B cell (primary cell): ENCODE data around the gene TRERF1. TPM values are rescaled to one million over a fixed set of nuclear protein-coding genes. Genes with fewer than 3 reads are reported as not detected.

ENCODE experiments used
- ATAC-seq: fragments of 200-7000 bp; cut with Tn5 transposase; one replicate; pipeline ENCODE4 v1.10.0; 2021; ENCODE audit warnings: low read depth, mild to moderate bottlenecking, moderate number of reproducible peaks, moderate library complexity
- CTCF ChIA-PET: fragments of 350-600 bp; sonication (Branson Sonifier 250); formaldehyde crosslinking; loops from one replicate; lab custom pipeline; 2021; ENCODE audit warnings: antibody characterized with exemption, inconsistent platforms; lab: Charles Lee
- POLR2A ChIA-PET: fragments of 350-600 bp; sonication (Branson Sonifier 250); formaldehyde crosslinking; loops from one replicate; lab custom pipeline; 2021; ENCODE audit warnings: antibody characterized with exemption; lab: Charles Lee
- DNase-seq: peaks from one replicate; pipeline ENCODE4 v3.0.0; 2013
- H2AFZ ChIP-seq: 2 replicates; pipeline ENCODE4 v1.6.1; 2012; ENCODE audit warnings: mild to moderate bottlenecking, low read depth, low read length; ENCODE audit not compliant: insufficient read depth, poor library complexity, severe bottlenecking
- H3K27ac ChIP-seq, 2 donors: 1 replicate in 1 of 2; 2 replicates in 1 of 2; pipeline ENCODE4 v1.5.1; 2012 to 2013; ENCODE audit warnings: low read length in 2 of 2, mild to moderate bottlenecking in 2 of 2, moderate library complexity in 1 of 2
- H3K27me3 ChIP-seq, 4 experiments: fragments of 200-600 bp in 1 of 4; sonication (generic) in 1 of 4; replicated peaks in 1 of 4; 1 replicate in 2 of 4; 2 replicates in 2 of 4; pipeline versions ENCODE4 v1.6.1 to v1.7.0; 2013 to 2016; ENCODE audit warnings: low read length in 3 of 4, mild to moderate bottlenecking in 2 of 4, mixed read lengths in 1 of 4, moderate library complexity in 1 of 4; ENCODE audit not compliant: insufficient read depth in 4 of 4, control insufficient read depth in 3 of 4; ENCODE audit errors: control extremely low read depth in 1 of 4
- H3K36me3 ChIP-seq, 2 experiments: replicated peaks in 1 of 2; 1 replicate in 1 of 2; 2 replicates in 1 of 2; pipeline versions ENCODE4 v1.6.1 to v1.7.1; 2013; ENCODE audit warnings: low read length in 1 of 2; ENCODE audit not compliant: insufficient read depth in 2 of 2, control insufficient read depth in 1 of 2; ENCODE audit errors: control extremely low read depth in 1 of 2, extremely low read depth in 1 of 2
- H3K4me1 ChIP-seq, 2 donors: fragments of 200-600 bp in 1 of 2; sonication (generic) in 1 of 2; 1 replicate in 1 of 2; 2 replicates in 1 of 2; pipeline versions ENCODE4 v1.5.1 to v1.6.1; 2013 to 2017; ENCODE audit warnings: low read length in 2 of 2; ENCODE audit not compliant: control insufficient read depth in 2 of 2, insufficient read depth in 2 of 2
- H3K4me2 ChIP-seq: replicated peaks from 2 replicates; pipeline ENCODE3; 2012; ENCODE audit warnings: mild to moderate bottlenecking, low read depth, low read length; ENCODE audit not compliant: poor library complexity, severe bottlenecking
- H3K4me3 ChIP-seq, 5 experiments: fragments of 200-600 bp in 1 of 5; sonication (generic) in 1 of 5; 1 replicate in 3 of 5; 2 replicates in 2 of 5; pipeline versions ENCODE4 v1.5.1 to v1.7.0; 2011 to 2016; ENCODE audit warnings: low read length in 4 of 5, mild to moderate bottlenecking in 4 of 5, low read depth in 2 of 5, control low read depth in 1 of 5, moderate library complexity in 1 of 5; ENCODE audit not compliant: insufficient read depth in 1 of 5; ENCODE audit errors: control extremely low read depth in 1 of 5, extremely low read depth in 1 of 5
- H3K79me2 ChIP-seq: fragments of 200-600 bp; sonication (generic); one replicate; pipeline ENCODE4 v1.6.0; 2016; ENCODE audit warnings: low read length; ENCODE audit not compliant: control insufficient read depth, insufficient read depth
- H3K9ac ChIP-seq: fragments of 200-600 bp; sonication (generic); 2 replicates; pipeline ENCODE4 v1.6.1; 2017; ENCODE audit warnings: mild to moderate bottlenecking, low read length, moderate library complexity
- H3K9me3 ChIP-seq, 3 donors: one replicate each; pipeline versions ENCODE4 v1.6.1 to v1.7.1; 2013; ENCODE audit warnings: low read length in 2 of 3; ENCODE audit not compliant: control insufficient read depth in 2 of 3, insufficient read depth in 1 of 3; ENCODE audit errors: control extremely low read depth in 1 of 3
- H4K20me1 ChIP-seq: 2 replicates; pipeline ENCODE4 v1.6.0; 2012; ENCODE audit warnings: mild to moderate bottlenecking, low read length; ENCODE audit not compliant: insufficient read depth, control insufficient read depth, poor library complexity, severe bottlenecking
- H3K27ac Mint-ChIP-seq: one replicate; pipeline ENCODE4 v1.8.0; 2021; ENCODE audit warnings: mixed read lengths
- H3K27me3 Mint-ChIP-seq: one replicate; pipeline ENCODE4 v1.8.0; 2021; ENCODE audit warnings: mixed read lengths
- H3K4me1 Mint-ChIP-seq: one replicate; pipeline ENCODE4 v1.8.0; 2021; ENCODE audit warnings: mixed read lengths
- H3K4me3 Mint-ChIP-seq: one replicate; pipeline ENCODE4 v1.8.0; 2021; ENCODE audit warnings: mixed read lengths
- H3K9me3 Mint-ChIP-seq: one replicate; pipeline ENCODE4 v1.8.0; 2022; ENCODE audit warnings: mixed read lengths; ENCODE audit not compliant: insufficient read depth
- CTCF ChIP-seq: fragments of 200-600 bp; IDR thresholded peaks from one replicate; pipeline ENCODE4 v1.8.0; 2022; ENCODE audit warnings: antibody characterized with exemption, mild to moderate bottlenecking
- EZH2 ChIP-seq: IDR thresholded peaks from 2 replicates; pipeline ENCODE4 v1.6.1; 2012; ENCODE audit warnings: borderline replicate concordance, low read depth, mild to moderate bottlenecking, moderate library complexity, low read length; ENCODE audit not compliant: insufficient read depth, poor library complexity, severe bottlenecking
- WGBS: methylation state at CpG from one replicate; pipeline ENCODE4 v1.1.5; 2013; ENCODE audit warnings: missing lambda C conversion rate; ENCODE audit not compliant: insufficient coverage; 5-methylcytosine and 5-hydroxymethylcytosine counted together
- intact Hi-C: fragments of 100-400 bp; cut with micrococcal nuclease; formaldehyde crosslinking; loops from one replicate; pipeline ENCODE4 v1.10.0; 2022
- polyA plus RNA-seq: library from polyadenylated mRNA; depleted of rRNA; stranded (reverse); fragments of >200 nt; gene quantifications from 2 replicates; pipeline ENCODE4 v1.2.3, GENCODE V29; 2012
- total RNA-seq, 2 donors: library from RNA; stranded (reverse); fragments of 120-200 nt in 1 of 2; gene quantifications; 1 replicate in 1 of 2; 2 replicates in 1 of 2; pipeline versions ENCODE4 v1.2.3 to v1.2.4, GENCODE V29; 2013 to 2022

The TRERF1 gene
- total and polyA plus RNA-seq, 2 donors (not counting 1 experiment from before 2014, with no cell fraction given) = 3.5 to 6.7 TPM

- POLR2A ChIA-PET = no interaction called here
- WGBS = 50% methylated on average over 2 of the region's 4 CpGs
- H3K36me3 ChIP-seq = no peaks in the 10 kb centered on the region
- H2AFZ ChIP-seq = no peak overlapping the region
- no peaks in the 10 kb centered on the region for H3K79me2 ChIP-seq
- H3K9me3 ChIP-seq = no peaks in the 10 kb centered on the region
- no peaks in the 10 kb centered on the region for H3K27me3 ChIP-seq
- TF ChIP-seq EZH2 (no peak), CTCF (no peak)
- Mint-ChIP-seq H3K27ac (peak overlapping the region; percentile 21), H3K27me3 (peaks cover 2% of the 10 kb centered on the region), H3K4me1 (peaks cover 25% of the 10 kb centered on the region), H3K4me3 (peak overlapping the region; percentile 2), H3K9me3 (no peaks in the 10 kb centered on the region)
- peaks cover 0 to 8% of the 10 kb centered on the region in 2 donors for H3K4me1 ChIP-seq
- DNase-seq = no peak
- intact Hi-C loops = no loop called here
- CTCF ChIA-PET = no interaction called here
- H4K20me1 ChIP-seq = no peaks in the 10 kb centered on the region
- ATAC-seq = peak; percentile 47
- no peak overlapping the region for H3K4me3 ChIP-seq
- H3K9ac ChIP-seq = no peak overlapping the region
- no peak overlapping the region for H3K4me2 ChIP-seq
- no peak overlapping the region for H3K27ac ChIP-seq
Observed at GRCh38 chr6:42380228-42380979, 71.3 kb downstream of the TRERF1 start.

GRCh38 chr6:42378536-42378935 lies 73.2 kb downstream of the TRERF1 start:
- no peak overlapping the region for H3K4me3 ChIP-seq
- Mint-ChIP-seq H3K4me1 (peaks cover 33% of the 10 kb centered on the region), H3K27ac (peak overlapping the region; percentile 16), H3K4me3 (no peak overlapping the region), H3K27me3 (peaks cover 2% of the 10 kb centered on the region), H3K9me3 (no peaks in the 10 kb centered on the region)
- DNase-seq = no peak
- H3K36me3 ChIP-seq = no peaks in the 10 kb centered on the region
- H3K79me2 ChIP-seq = no peaks in the 10 kb centered on the region
- TF ChIP-seq CTCF = no peak
- TF ChIP-seq EZH2 = no peak
- 0% methylated on average over 1 of the region's 3 CpGs for WGBS
- no peak overlapping the region for H3K4me2 ChIP-seq
- intact Hi-C loops = no loop called here
- no peak overlapping the region for H3K27ac ChIP-seq
- ATAC-seq = no peak
- CTCF ChIA-PET = interaction anchor here (1.1 kb wide), 1 partner anchor 10 kb away, joined by 3 read pairs; no protein-coding TSS in a partner anchor
- no peaks in the 10 kb centered on the region for H3K9me3 ChIP-seq
- H2AFZ ChIP-seq = no peak overlapping the region
- H3K9ac ChIP-seq = no peak overlapping the region
- POLR2A ChIA-PET = interaction anchor here (0.6 kb wide), 1 partner anchor 163 kb away, joined by 3 read pairs; no protein-coding TSS in a partner anchor
- H4K20me1 ChIP-seq = no peaks in the 10 kb centered on the region
- H3K27me3 ChIP-seq = no peaks in the 10 kb centered on the region
- H3K4me1 ChIP-seq = peaks cover 0 to 14% of the 10 kb centered on the region in 2 donors
